Osteoblast (primary cell): ENCODE results near the gene GNAI1. TPM values are rescaled to one million over a fixed set of nuclear protein-coding genes. Genes with fewer than 3 reads are reported as not detected.

Experiments used
- DNase-seq: peaks from one replicate; pipeline ENCODE4 v3.0.0; 2011; ENCODE audit warnings: low spot score, mixed read lengths; ENCODE audit not compliant: insufficient read length; ENCODE audit errors: missing footprints
- H2AFZ ChIP-seq: 2 replicates; pipeline ENCODE4 v1.6.0; 2011; ENCODE audit warnings: mild to moderate bottlenecking, low read length
- H3K27ac ChIP-seq: 2 replicates; pipeline ENCODE4 v1.5.1; 2011; ENCODE audit warnings: mild to moderate bottlenecking, low read depth, low read length, moderate library complexity
- H3K27me3 ChIP-seq: 2 replicates; pipeline ENCODE4 v1.6.0; 2012; ENCODE audit warnings: mild to moderate bottlenecking, control low read depth, inconsistent platforms, low read length, moderate library complexity; ENCODE audit not compliant: insufficient read depth
- H3K36me3 ChIP-seq: 2 replicates; pipeline ENCODE4 v1.5.1; 2011; ENCODE audit warnings: mild to moderate bottlenecking, low read length, control low read depth, moderate library complexity; ENCODE audit not compliant: insufficient read depth
- H3K4me1 ChIP-seq: 2 replicates; pipeline ENCODE4 v1.5.1; 2011; ENCODE audit warnings: mild to moderate bottlenecking, low read length, control low read depth, moderate library complexity; ENCODE audit not compliant: insufficient read depth
- H3K4me2 ChIP-seq: 2 replicates; pipeline ENCODE4 v1.6.0; 2011; ENCODE audit warnings: mild to moderate bottlenecking, low read length; ENCODE audit not compliant: insufficient read depth
- H3K4me3 ChIP-seq: fragments of 200-600 bp; sonication (generic); 3 replicates; pipeline ENCODE4 v1.5.1; 2012; ENCODE audit warnings: mild to moderate bottlenecking, low read length, inconsistent platforms; ENCODE audit not compliant: insufficient read depth
- H3K79me2 ChIP-seq: 2 replicates; pipeline ENCODE4 v1.6.0; 2012; ENCODE audit warnings: mild to moderate bottlenecking, low read length, control low read depth, inconsistent platforms; ENCODE audit not compliant: insufficient read depth
- H3K9me3 ChIP-seq: 2 replicates; pipeline ENCODE4 v1.5.1; 2011; ENCODE audit warnings: low read depth, low read length, control low read depth
- H4K20me1 ChIP-seq: 2 replicates; pipeline ENCODE4 v1.6.0; 2012; ENCODE audit warnings: mild to moderate bottlenecking, low read length, control low read depth; ENCODE audit not compliant: insufficient read depth
- total RNA-seq: library from RNA; depleted of rRNA; stranded (reverse); fragments of >200 nt; gene quantifications from 2 replicates; pipeline ENCODE4 v1.2.3, GENCODE V29; 2012
- TF ChIP-seq, protein P1 (sequence below): IDR thresholded peaks from 2 replicates; pipeline ENCODE4 v1.5.1; 2011; ENCODE audit warnings: mild to moderate bottlenecking, low read depth, low read length, moderate library complexity; ENCODE audit errors: extremely low read depth

GNAI1 gene
- total RNA-seq, 1 donor = 36.2 TPM

DNA sequence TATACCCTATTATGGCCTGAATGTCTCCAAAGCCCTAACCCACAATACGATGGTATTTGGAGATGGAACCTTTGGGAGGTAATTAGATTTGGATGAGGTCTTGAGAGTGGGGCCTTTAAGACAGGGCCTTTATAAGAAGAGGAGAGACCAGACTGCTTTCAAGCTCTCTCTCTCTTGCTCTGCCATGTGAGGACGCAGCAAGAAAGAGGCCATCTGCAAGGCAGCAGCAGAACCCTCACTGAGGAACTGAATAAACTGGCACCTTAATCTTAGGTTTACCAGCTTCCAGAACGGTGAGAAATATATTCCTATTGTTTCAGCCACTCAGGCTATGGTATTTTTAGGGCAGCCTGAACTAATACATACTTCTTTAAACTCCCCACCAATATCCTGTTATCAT, 2.0 kb upstream of the GNAI1 start:
- peaks cover 20% of the 10 kb centered on the region for H3K79me2 ChIP-seq
- TF ChIP-seq, protein P1, sequence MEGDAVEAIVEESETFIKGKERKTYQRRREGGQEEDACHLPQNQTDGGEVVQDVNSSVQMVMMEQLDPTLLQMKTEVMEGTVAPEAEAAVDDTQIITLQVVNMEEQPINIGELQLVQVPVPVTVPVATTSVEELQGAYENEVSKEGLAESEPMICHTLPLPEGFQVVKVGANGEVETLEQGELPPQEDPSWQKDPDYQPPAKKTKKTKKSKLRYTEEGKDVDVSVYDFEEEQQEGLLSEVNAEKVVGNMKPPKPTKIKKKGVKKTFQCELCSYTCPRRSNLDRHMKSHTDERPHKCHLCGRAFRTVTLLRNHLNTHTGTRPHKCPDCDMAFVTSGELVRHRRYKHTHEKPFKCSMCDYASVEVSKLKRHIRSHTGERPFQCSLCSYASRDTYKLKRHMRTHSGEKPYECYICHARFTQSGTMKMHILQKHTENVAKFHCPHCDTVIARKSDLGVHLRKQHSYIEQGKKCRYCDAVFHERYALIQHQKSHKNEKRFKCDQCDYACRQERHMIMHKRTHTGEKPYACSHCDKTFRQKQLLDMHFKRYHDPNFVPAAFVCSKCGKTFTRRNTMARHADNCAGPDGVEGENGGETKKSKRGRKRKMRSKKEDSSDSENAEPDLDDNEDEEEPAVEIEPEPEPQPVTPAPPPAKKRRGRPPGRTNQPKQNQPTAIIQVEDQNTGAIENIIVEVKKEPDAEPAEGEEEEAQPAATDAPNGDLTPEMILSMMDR = no peak
- H3K4me3 ChIP-seq = no peak overlapping the region
- H4K20me1 ChIP-seq = peaks cover 10% of the 10 kb centered on the region
- H3K27me3 ChIP-seq = peaks cover 3% of the 10 kb centered on the region
- H2AFZ ChIP-seq = no peak overlapping the region
- H3K9me3 ChIP-seq = no peaks in the 10 kb centered on the region
- no peak overlapping the region for H3K4me2 ChIP-seq
- no peak overlapping the region for H3K27ac ChIP-seq
- DNase-seq = no peak
- peaks cover 12% of the 10 kb centered on the region for H3K4me1 ChIP-seq
- H3K36me3 ChIP-seq = no peaks in the 10 kb centered on the region

DNA sequence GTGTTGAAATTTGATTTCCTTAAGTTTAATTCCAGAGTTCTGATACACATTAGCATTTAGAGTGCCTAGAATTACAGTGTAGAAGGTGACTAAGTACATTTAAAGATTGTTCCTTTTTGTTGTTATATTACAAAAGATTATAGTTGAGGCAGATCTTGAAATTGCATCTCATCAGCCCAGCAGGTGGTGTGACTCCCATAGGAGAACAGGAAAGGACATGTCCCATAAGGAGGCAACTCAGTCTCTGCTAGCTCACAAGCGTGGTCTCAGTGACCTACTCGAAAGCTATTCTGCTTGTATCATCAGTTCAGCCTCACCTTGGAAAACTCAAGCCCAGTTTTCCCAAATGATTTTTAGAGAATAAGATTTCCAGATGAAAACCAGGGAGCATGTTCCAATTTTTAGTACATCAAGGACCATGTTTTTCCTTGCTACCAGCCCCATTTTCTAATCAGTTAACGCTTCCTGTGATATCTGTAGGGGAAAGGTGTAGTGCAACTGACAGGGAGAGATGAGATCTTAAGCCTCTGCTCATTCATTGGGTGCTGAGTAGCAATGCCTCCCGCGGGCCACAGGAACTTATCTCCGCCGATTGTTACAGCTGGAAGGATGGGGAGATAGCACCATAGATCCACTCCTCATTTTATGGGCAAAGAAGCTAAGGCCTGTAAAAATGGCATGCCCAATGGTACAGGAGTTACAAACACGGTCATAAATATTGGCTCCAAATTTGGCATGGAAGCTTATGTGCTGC, 1.1 kb upstream of the GNAI1 start:
- Histone ChIP-seq H3K36me3 (no peaks in the 10 kb centered on the region), H3K4me2 (peak overlapping the region; percentile 85), H3K9me3 (no peaks in the 10 kb centered on the region), H3K27ac (peak overlapping the region; percentile 44), H3K27me3 (no peaks in the 10 kb centered on the region), H3K4me1 (peaks cover 12% of the 10 kb centered on the region), H3K4me3 (peak overlapping the region; percentile 95), H4K20me1 (peaks cover 10% of the 10 kb centered on the region), H3K79me2 (peaks cover 28% of the 10 kb centered on the region), H2AFZ (peak overlapping the region; percentile 89)
- TF ChIP-seq, protein P1 = peak; percentile 21
- DNase-seq = no peak

DNA sequence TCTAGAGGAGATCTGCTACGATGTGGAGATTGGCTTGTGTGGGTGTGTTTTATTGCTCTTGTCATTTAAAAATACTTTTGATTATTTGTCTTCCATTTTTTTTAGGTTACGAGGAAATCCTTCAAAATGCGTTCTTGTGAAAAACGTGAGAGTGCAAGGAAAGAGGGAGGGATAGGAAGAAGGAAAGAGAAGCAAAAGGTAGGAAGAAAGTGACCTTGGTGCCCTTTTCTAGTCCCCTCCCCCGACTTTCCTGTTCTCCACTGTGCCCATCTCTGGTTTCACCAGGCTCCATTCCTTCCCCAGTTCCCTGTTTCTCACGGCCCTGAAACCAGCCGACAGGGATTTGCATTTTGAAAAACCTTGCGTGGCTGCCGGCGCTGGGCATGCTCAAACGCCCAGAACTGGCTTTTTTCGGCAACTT, 506 bp upstream of the GNAI1 start:
- Histone ChIP-seq H3K9me3 (no peaks in the 10 kb centered on the region), H3K4me1 (peaks cover 14% of the 10 kb centered on the region), H2AFZ (peak overlapping the region; percentile 89), H3K27me3 (no peaks in the 10 kb centered on the region), H3K27ac (peak overlapping the region; percentile 44), H3K79me2 (peaks cover 34% of the 10 kb centered on the region), H4K20me1 (peaks cover 13% of the 10 kb centered on the region), H3K4me3 (peak overlapping the region; percentile 95), H3K4me2 (peak overlapping the region; percentile 85), H3K36me3 (no peaks in the 10 kb centered on the region)
- DNase-seq = no peak
- TF ChIP-seq, protein P1 = no peak

DNA sequence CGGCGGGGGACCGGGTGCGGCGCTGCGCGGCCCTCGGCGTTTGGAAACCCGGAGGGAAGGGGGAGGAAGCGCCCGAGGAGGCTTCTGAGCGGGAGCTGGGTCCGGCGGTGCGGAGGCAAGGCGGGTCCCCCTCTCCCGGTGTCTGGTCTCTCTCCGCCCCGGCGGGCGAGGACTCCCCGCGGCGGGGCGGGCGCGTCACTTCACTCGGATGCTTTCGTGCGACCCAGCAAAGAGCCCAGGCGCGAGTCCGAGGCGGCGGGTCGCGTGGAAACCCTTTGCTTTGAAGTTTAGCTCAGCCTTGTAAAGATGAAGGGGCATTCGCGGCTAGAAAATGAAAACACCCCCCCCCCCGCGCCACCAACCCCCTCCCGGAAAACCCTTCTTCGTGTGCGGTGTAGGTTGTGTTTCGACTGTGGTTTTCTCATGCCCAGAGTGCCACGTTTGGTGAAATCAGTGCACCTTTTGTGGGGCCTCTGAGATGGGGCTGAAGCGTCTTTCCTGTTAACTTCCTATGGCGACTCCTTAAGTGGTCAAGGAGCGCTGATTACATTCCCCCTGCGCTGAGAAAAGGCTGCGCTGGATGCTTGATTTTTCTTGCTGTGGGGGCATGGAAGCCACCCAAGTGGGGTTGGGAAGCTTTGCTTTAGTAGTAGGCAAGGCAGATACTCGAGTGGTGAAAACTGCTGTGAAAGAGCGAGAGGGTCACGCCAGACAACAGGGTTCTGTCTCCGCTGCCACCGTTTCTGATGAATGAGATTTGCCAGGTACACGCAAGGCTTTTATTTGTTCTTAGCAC, 876 bp downstream of the GNAI1 start:
- Histone ChIP-seq H3K4me1 (peaks cover 15% of the 10 kb centered on the region), H3K27me3 (no peaks in the 10 kb centered on the region), H2AFZ (peak overlapping the region; percentile 87), H3K79me2 (peaks cover 46% of the 10 kb centered on the region), H3K4me2 (peak overlapping the region; percentile 99), H3K9me3 (no peaks in the 10 kb centered on the region), H3K4me3 (peak overlapping the region; percentile 95), H4K20me1 (peaks cover 17% of the 10 kb centered on the region), H3K36me3 (no peaks in the 10 kb centered on the region), H3K27ac (peak overlapping the region; percentile 95)
- DNase-seq = peak; percentile 86
- TF ChIP-seq, protein P1 = no peak
